HUES48 (cell line): ENCODE data around the gene INPP5D.
"Not testable (repeated sequence)": the region's sequence is repeated elsewhere in the genome, so short reads cannot be mapped to it uniquely, and the experiment has no call there.

Experiments
- H3K27ac ChIP-seq: one replicate; pipeline ENCODE4 v1.7.0; 2013; ENCODE audit warnings: low read depth, low read length, inconsistent platforms
- H3K27me3 ChIP-seq: 2 replicates; pipeline ENCODE4 v1.6.1; 2013; ENCODE audit warnings: mild to moderate bottlenecking, low read length; ENCODE audit not compliant: control insufficient read depth, insufficient read depth
- H3K36me3 ChIP-seq: 2 replicates; pipeline ENCODE4 v1.6.1; 2013; ENCODE audit warnings: low read length; ENCODE audit not compliant: control insufficient read depth, insufficient read depth
- H3K4me1 ChIP-seq: 2 replicates; pipeline ENCODE4 v1.6.1; 2013; ENCODE audit warnings: mild to moderate bottlenecking, low read length; ENCODE audit not compliant: control insufficient read depth, insufficient read depth
- H3K4me3 ChIP-seq: 2 replicates; pipeline ENCODE4 v1.5.1; 2013; ENCODE audit warnings: mild to moderate bottlenecking, low read depth, low read length
- H3K9ac ChIP-seq: 2 replicates; pipeline ENCODE4 v1.6.1; 2013; ENCODE audit warnings: mild to moderate bottlenecking, low read depth, low read length, moderate library complexity
- H3K9me3 ChIP-seq: 2 replicates; pipeline ENCODE4 v1.6.1; 2013; ENCODE audit warnings: low read length; ENCODE audit not compliant: control insufficient read depth, insufficient read depth

The INPP5D gene

DNA sequence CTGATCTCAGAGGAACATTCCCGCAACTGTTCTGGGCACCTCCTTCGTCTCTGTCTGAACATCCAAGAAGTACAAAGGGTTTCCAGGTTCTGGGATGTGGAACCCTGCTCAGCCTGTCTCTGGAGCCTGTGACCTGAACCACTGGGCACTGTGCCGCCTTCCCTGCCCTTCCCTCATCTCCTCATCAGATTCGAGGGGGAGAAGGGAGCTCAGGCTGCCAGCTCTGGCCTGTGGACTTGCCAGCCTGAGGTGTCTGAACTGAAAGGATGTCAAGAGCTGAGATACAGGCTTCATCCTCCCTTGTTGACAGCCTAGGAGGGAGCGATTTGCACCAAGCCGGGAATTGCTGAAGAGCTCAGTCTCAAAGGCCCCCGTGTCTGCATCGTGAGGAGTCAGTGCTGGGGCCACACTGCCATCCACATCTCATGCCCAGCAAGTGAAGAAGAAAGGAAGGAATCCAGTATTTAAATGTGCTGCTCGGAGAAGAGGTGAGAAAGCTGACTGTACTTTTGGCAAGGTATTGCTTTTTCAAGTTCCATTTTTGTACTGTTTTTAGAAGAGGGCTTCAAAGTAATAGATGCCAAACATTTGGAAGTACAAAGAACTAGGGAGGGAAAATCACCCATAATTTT lies 15.1 kb upstream of the INPP5D start:
- Histone ChIP-seq H3K9ac (no peak overlapping the region), H3K27me3 (no peaks in the 10 kb centered on the region), H3K27ac (no peak overlapping the region), H3K4me1 (peaks cover 5% of the 10 kb centered on the region; the same call in 1 of the 2 replicates), H3K9me3 (no peaks in the 10 kb centered on the region), H3K4me3 (no peak overlapping the region), H3K36me3 (no peaks in the 10 kb centered on the region)

GRCh38 chr2:233047206-233047605 lies 12.9 kb upstream of the INPP5D start:
- Histone ChIP-seq H3K9ac (no peak overlapping the region), H3K27ac (no peak overlapping the region), H3K4me3 (no peak overlapping the region), H3K27me3 (peaks cover 2% of the 10 kb centered on the region; the same call in 1 of the 2 replicates), H3K4me1 (peaks cover 20% of the 10 kb centered on the region), H3K36me3 (no peaks in the 10 kb centered on the region), H3K9me3 (no peaks in the 10 kb centered on the region)

GRCh38 chr2:233047667-233048066 lies 12.5 kb upstream of the INPP5D start:
- H3K36me3 ChIP-seq = no peaks in the 10 kb centered on the region
- peaks cover 22% of the 10 kb centered on the region for H3K4me1 ChIP-seq
- peaks cover 2% of the 10 kb centered on the region; the same call in 1 of the 2 replicates for H3K27me3 ChIP-seq
- no peak overlapping the region for H3K27ac ChIP-seq
- H3K9ac ChIP-seq = no peak overlapping the region
- H3K9me3 ChIP-seq = no peaks in the 10 kb centered on the region
- H3K4me3 ChIP-seq = no peak overlapping the region

DNA sequence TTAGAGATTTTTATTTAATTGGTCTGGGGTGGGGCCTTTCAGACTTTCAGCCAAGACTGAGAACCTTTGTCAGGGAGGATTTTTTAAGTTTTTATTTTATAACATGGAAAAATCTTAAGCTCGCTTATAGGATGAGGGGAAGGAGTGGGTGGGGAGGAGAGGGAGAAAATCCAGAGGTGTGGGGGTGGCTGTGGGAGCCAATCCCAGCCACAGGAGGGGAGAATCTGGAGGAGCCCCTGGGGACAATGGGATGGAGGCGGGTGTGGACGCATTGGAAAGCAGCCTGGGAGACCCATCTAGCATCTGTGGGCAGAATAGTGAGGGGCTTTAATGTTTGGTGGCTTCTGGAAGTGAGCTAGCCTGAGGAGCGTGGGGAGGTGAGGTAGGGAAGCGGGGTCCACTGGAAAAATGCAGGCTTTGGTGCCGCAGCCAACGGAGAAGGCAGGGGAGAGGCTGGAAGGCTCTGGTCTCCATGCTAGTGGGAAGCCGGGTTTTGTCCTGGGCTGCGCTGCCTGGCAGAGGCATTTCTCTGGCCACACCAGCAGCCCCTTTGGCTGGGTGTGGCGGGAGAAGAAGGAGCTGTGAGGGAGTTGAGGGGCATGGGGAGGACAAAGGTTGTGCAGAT lies 11.5 kb upstream of the INPP5D start:
- Histone ChIP-seq H3K36me3 (no peaks in the 10 kb centered on the region), H3K4me1 (peaks cover 22% of the 10 kb centered on the region), H3K27me3 (peaks cover 2% of the 10 kb centered on the region; the same call in 1 of the 2 replicates), H3K9ac (no peak overlapping the region), H3K9me3 (no peaks in the 10 kb centered on the region), H3K27ac (no peak overlapping the region), H3K4me3 (no peak overlapping the region)

GRCh38 chr2:233049194-233049761 lies 10.9 kb upstream of the INPP5D start:
- no peaks in the 10 kb centered on the region for H3K36me3 ChIP-seq
- no peak overlapping the region for H3K4me3 ChIP-seq
- peaks cover 22% of the 10 kb centered on the region for H3K4me1 ChIP-seq
- H3K27me3 ChIP-seq = peaks cover 2% of the 10 kb centered on the region
- no peak overlapping the region for H3K27ac ChIP-seq
- no peaks in the 10 kb centered on the region for H3K9me3 ChIP-seq
- H3K9ac ChIP-seq = no peak overlapping the region

DNA sequence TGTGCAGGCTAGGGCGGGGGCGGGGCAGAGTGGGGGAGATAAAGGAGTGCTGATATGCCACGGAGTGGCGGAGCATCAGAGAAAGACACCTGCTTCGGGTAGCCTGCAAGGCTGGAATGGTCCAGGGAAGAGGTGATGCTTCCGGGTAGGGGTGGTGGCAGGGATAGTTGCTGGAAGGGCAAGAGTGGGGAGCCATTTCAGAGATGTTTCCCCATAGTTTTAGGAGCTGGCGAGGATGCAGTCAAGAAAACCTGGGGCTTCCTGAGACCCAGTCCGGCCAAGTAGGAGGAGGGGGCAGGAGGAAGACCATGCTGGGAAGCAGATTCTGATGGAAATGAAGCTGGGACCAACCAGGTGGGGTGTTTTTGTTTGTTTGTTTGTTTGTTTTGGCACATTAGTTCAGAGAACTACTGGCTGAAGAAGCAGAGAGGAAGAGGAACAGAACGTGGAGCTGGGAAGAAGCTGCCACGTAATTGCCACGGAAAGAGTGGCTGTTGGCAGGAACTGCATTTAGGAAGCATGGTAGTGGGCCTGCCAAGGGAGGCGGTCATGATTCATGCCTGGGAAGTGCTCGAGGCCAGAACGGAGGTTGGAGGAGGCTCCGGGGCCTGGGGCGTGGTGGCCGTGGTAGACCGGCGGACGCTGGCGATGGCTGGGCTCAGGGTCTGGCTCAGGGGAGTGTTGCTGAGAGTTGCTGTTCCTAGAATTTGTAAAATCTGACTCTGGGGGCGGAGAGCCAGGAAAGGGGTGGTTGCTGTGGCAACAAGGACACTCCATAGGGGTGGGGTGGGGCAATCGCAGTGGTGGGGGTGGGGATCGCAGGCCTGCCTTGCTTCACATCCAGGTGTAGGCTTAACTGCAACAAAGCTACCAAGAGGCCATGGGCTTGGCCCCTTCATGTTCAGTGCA lies 8.6 kb upstream of the INPP5D start:
- no peaks in the 10 kb centered on the region for H3K36me3 ChIP-seq
- no peaks in the 10 kb centered on the region for H3K9me3 ChIP-seq
- peak overlapping the region; percentile 96 for H3K27ac ChIP-seq
- H3K9ac ChIP-seq = peak overlapping the region; percentile 71
- H3K4me1 ChIP-seq = peaks cover 22% of the 10 kb centered on the region
- H3K27me3 ChIP-seq = peaks cover 2% of the 10 kb centered on the region
- H3K4me3 ChIP-seq = peak overlapping the region; percentile 66

GRCh38 chr2:233052517-233052916 lies 7.6 kb upstream of the INPP5D start:
- H3K4me3 ChIP-seq, H3K27me3 ChIP-seq, H3K9me3 ChIP-seq, H3K9ac ChIP-seq, H3K36me3 ChIP-seq: not testable (repeated sequence)
- Histone ChIP-seq H3K27ac (peak overlapping the region; percentile 96), H3K4me1 (peaks cover 22% of the 10 kb centered on the region)

- Histone ChIP-seq H3K9me3 (no peaks in the 10 kb centered on the region), H3K36me3 (no peaks in the 10 kb centered on the region), H3K9ac (no peak overlapping the region), H3K4me3 (no peak overlapping the region), H3K27me3 (peaks cover 2% of the 10 kb centered on the region), H3K27ac (no peak overlapping the region), H3K4me1 (peaks cover 22% of the 10 kb centered on the region)
Measured at GRCh38 chr2:233053928-233054784, 6.0 kb upstream of the INPP5D start.

DNA sequence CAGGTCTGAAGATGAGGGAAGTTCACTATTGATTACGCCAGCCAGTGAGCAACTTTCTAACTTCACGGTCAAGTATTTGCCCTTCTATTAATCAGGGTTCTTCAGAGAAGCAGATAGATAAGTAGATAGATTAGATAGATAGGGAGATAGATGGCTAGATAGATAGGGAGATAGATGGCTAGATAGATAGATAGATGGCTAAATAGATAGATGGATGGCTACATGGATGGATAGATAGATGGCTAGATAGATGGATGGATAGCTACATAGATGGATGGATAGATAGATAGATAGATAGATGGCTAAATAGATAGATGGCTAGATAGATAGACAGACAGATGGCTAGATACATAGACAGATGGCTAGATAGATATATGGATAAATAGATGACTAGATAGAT lies 4.8 kb upstream of the INPP5D start:
- Histone ChIP-seq H3K27me3 (peaks cover under 1% of the 10 kb centered on the region; the same call in 1 of the 2 replicates), H3K9ac (no peak overlapping the region), H3K9me3 (no peaks in the 10 kb centered on the region), H3K36me3 (no peaks in the 10 kb centered on the region), H3K27ac (no peak overlapping the region), H3K4me1 (peaks cover 14% of the 10 kb centered on the region), H3K4me3 (no peak overlapping the region)

GRCh38 chr2:233056961-233057605 lies 3.1 kb upstream of the INPP5D start:
- H3K9ac ChIP-seq = no peak overlapping the region
- no peaks in the 10 kb centered on the region for H3K36me3 ChIP-seq
- no peaks in the 10 kb centered on the region for H3K9me3 ChIP-seq
- no peak overlapping the region for H3K27ac ChIP-seq
- H3K4me3 ChIP-seq = no peak overlapping the region
- H3K27me3 ChIP-seq = no peaks in the 10 kb centered on the region; the same call in 1 of the 2 replicates
- H3K4me1 ChIP-seq = peaks cover 3% of the 10 kb centered on the region
